Activated CD4-positive, alpha-beta T cell treated with anti-CD3 and anti-CD28 coated beads, Interleukin-2, amount 10 ng/mL, durations not matched to agents 24 days and 14 days (primary cell): Measurements from ENCODE around the gene SLF2. TPM values are rescaled to one million over a fixed set of nuclear protein-coding genes. Genes with fewer than 3 reads are reported as not detected.

Experiments used
- DNase-seq: peaks from one replicate; pipeline ENCODE4 v3.0.0; 2022
- H3K27ac Mint-ChIP-seq: one replicate; pipeline ENCODE4 v1.8.0; 2022; ENCODE audit warnings: mild to moderate bottlenecking, mixed read lengths
- H3K27me3 Mint-ChIP-seq: one replicate; pipeline ENCODE4 v1.8.0; 2022; ENCODE audit warnings: mixed read lengths
- H3K36me3 Mint-ChIP-seq: one replicate; pipeline ENCODE4 v1.8.0; 2022; ENCODE audit warnings: low read depth, mild to moderate bottlenecking, mixed read lengths
- H3K4me1 Mint-ChIP-seq: one replicate; pipeline ENCODE4 v1.8.0; 2021; ENCODE audit warnings: mixed read lengths
- H3K4me3 Mint-ChIP-seq: one replicate; pipeline ENCODE4 v1.8.0; 2022; ENCODE audit warnings: mild to moderate bottlenecking, moderate library complexity, mixed read lengths
- H3K9me3 Mint-ChIP-seq: one replicate; pipeline ENCODE4 v1.8.0; 2021; ENCODE audit warnings: mixed read lengths
- intact Hi-C: fragments of 100-400 bp; cut with micrococcal nuclease; formaldehyde crosslinking; loops from one replicate; pipeline ENCODE4 v1.15.1; 2023
- total RNA-seq: library from RNA; stranded (reverse); gene quantifications from 2 replicates; pipeline ENCODE4 v1.2.3, GENCODE V29; 2022

The SLF2 gene
- total RNA-seq, 1 donor from 2014 or later: 35.3 TPM

DNA sequence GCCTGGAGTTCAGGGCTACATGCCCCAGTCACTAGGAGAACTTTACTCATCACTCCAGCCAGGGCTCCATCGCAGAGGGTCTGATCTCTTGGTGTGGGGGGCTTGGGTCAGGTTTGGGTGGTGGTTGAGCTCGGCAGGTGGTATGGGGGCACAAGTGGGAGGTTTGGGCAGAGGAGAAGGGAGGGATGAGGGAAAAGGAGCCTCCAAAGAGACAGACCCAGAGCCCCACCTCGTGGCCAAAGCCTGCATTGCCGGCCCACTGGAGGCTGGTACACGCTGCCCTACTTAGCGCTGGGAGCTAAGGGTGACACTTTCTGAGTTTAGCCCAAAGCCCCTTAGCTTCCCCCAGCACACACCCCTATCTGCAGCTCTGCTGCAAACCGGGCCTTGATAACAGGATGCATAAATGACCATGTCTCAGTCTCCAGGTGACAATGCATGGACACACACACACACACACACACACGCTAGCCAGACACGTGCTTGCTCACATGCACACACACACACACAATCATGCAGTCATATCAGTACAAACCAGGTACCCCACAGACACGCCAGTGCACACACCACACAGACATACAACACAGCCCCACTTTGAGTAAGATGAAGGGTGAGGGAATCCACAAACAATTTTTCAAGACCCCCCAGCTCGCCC is 101.6 kb downstream of the SLF2 start:
- H3K27ac Mint-ChIP-seq: peak overlapping the region; percentile 57

More for the DNA sequence above, 101.6 kb downstream of the SLF2 start:
- peaks cover 37% of the 10 kb centered on the region for H3K27me3 Mint-ChIP-seq
- peaks cover 29% of the 10 kb centered on the region for H3K4me1 Mint-ChIP-seq
- intact Hi-C loops: loop anchor here (1.0 kb wide), 1 partner anchor 45 kb away; the partner anchor contains the start of gene SEMA4G
- H3K9me3 Mint-ChIP-seq: no peaks in the 10 kb centered on the region
- no peak overlapping the region for H3K4me3 Mint-ChIP-seq
- peak; percentile 94 for DNase-seq
- no peaks in the 10 kb centered on the region for H3K36me3 Mint-ChIP-seq

Other genes starting within 250 kb of the SLF2 start
- 0.07 TPM in 1 of 2 replicates, not detected in the other for gene PAX2, start 167.4 kb upstream of the SLF2 start, total RNA-seq
- gene SEMA4G, start 56.5 kb downstream of the SLF2 start, total RNA-seq: 1.4 and 1.8 TPM in 2 replicates
- 53.4 and 59.5 TPM in 2 replicates for gene MRPL43, start 74.5 kb downstream of the SLF2 start, total RNA-seq
- 41.1 and 42.1 TPM in 2 replicates for gene TWNK, start 74.6 kb downstream of the SLF2 start, total RNA-seq
- 21.8 and 22.7 TPM in 2 replicates for gene LZTS2, start 86.8 kb downstream of the SLF2 start, total RNA-seq
- gene PDZD7, start 118.2 kb downstream of the SLF2 start, total RNA-seq: 0.38 and 0.93 TPM in 2 replicates
- 36.0 and 37.3 TPM in 2 replicates for gene SFXN3, start 118.3 kb downstream of the SLF2 start, total RNA-seq
- gene KAZALD1, start 149.0 kb downstream of the SLF2 start, total RNA-seq: 0.78 and 0.79 TPM in 2 replicates
- gene TLX1, start 218.3 kb downstream of the SLF2 start, total RNA-seq: not detected in 2 replicates